ENCODE measurements around the gene PARK7. TPM values are rescaled to one million over a fixed set of nuclear protein-coding genes. Genes with fewer than 3 reads are reported as not detected.

PARK7 gene
- total RNA-seq (2022) (207 and 209 TPM in 2 replicates), Bru-seq, nascent RNA (percentile 80 among the genes with signal in this experiment), BruChase-seq, experiment 1, labeled RNA remaining after a 6-hour chase (percentile 78 among the genes with signal in this experiment), BruChase-seq, experiment 2, labeled RNA remaining after a 2-hour chase (percentile 66 among the genes with signal in this experiment)
- long read RNA-seq, transcript PARK7-201 (7 exons, 949 nt) = minor isoform, 60 of 293 reads
- long read RNA-seq, transcript PARK7-209 (7 exons, 1,088 nt) = major isoform, 202 of 293 reads
- long read RNA-seq, partial matches to known transcripts = 9 of 293 reads
- long read RNA-seq, other reads (novel, unspliced or antisense) = 21 of 293 reads

DNA sequence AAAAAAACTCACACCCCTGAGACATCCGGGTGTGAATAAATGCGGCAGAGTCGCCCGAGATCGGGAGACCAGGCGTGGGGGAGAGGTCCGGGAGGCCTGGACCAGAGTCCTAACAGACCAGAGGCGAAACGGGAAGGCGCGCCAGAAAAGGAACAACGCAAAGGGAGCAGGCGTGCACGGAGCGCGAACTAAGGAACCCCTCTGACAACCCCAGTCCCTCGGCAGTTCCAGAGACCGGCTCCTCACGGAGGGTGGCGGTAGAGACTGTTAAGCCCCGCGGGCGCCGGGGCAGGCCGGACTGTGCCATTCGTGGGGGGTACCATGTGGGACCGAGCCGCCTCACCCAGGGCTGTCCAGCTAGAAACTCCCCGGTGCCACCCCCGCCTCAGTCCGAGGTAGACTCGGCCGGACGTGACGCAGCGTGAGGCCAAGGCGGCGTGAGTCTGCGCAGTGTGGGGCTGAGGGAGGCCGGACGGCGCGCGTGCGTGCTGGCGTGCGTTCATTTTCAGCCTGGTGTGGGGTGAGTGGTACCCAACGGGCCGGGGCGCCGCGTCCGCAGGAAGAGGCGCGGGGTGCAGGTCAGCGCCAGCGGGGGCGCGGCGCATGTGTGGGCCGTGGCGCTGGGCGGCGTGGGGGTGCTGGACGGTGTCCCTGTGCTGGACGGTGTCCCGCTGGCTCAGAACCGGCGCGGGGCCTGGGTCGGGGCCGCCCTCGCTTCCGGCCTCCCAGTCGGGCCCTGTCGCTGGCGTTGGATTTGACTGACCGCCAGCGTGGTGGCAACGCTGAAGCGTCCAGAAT lies at the start of gene PARK7:
Gene PARK7 (plus strand): TSS at position 496 of the 798 bp plus-strand sequence. CDS start 1,075 bp downstream, outside the sequence.
- CTCF ChIA-PET = interaction anchor here (1.0 kb wide), 1 partner anchor 14 kb away, joined by 4 read pairs; no protein-coding TSS in a partner anchor
- DNase-seq = peak; percentile 98
- Mint-ChIP-seq H3K4me1 (ENCODE audit: low read depth, unreplicated experiment) (no peaks in the 10 kb centered on the region), H3K36me3 (ENCODE audit: insufficient read depth, unreplicated experiment) (peaks cover 38% of the 10 kb centered on the region), H3K4me3 (ENCODE audit: low read depth, unreplicated experiment) (peak within 1 kb of the TSS; percentile 99), H3K27me3 (ENCODE audit: unreplicated experiment) (no peaks in the 10 kb centered on the region), H3K9me3 (ENCODE audit: low read depth, unreplicated experiment) (no peaks in the 10 kb centered on the region), H3K27ac (ENCODE audit: unreplicated experiment) (peak within 1 kb of the TSS; percentile 95)
- intact Hi-C loops (cut with micrococcal nuclease; ENCODE audit: unreplicated experiment) = no loop called here
- no TSS peak for BruUV-seq (replicated peaks)
- no peak for TF ChIP-seq CTCF (IDR thresholded peaks at IDR 0.05; ENCODE audit: unreplicated experiment)

- Mint-ChIP-seq H3K36me3 (ENCODE audit: insufficient read depth, unreplicated experiment) (no peaks in the 10 kb centered on the region), H3K27me3 (ENCODE audit: unreplicated experiment) (peaks cover 8% of the 10 kb centered on the region), H3K4me3 (ENCODE audit: low read depth, unreplicated experiment) (no peak overlapping the region), H3K27ac (ENCODE audit: unreplicated experiment) (no peak overlapping the region), H3K9me3 (ENCODE audit: low read depth, unreplicated experiment) (no peaks in the 10 kb centered on the region), H3K4me1 (ENCODE audit: low read depth, unreplicated experiment) (peaks cover 12% of the 10 kb centered on the region)
- intact Hi-C loops (cut with micrococcal nuclease; ENCODE audit: unreplicated experiment) = no loop called here
- BruUV-seq (replicated peaks) = no TSS peak
- TF ChIP-seq CTCF (IDR thresholded peaks at IDR 0.05; ENCODE audit: unreplicated experiment) = no peak
- CTCF ChIA-PET = interaction anchor here (0.7 kb wide), 1 partner anchor 23 kb away, joined by 3 read pairs; no protein-coding TSS in a partner anchor
- no peak for DNase-seq
Measured at GRCh38 chr1:7912145-7912544, 49.4 kb upstream of the PARK7 start.

DNA sequence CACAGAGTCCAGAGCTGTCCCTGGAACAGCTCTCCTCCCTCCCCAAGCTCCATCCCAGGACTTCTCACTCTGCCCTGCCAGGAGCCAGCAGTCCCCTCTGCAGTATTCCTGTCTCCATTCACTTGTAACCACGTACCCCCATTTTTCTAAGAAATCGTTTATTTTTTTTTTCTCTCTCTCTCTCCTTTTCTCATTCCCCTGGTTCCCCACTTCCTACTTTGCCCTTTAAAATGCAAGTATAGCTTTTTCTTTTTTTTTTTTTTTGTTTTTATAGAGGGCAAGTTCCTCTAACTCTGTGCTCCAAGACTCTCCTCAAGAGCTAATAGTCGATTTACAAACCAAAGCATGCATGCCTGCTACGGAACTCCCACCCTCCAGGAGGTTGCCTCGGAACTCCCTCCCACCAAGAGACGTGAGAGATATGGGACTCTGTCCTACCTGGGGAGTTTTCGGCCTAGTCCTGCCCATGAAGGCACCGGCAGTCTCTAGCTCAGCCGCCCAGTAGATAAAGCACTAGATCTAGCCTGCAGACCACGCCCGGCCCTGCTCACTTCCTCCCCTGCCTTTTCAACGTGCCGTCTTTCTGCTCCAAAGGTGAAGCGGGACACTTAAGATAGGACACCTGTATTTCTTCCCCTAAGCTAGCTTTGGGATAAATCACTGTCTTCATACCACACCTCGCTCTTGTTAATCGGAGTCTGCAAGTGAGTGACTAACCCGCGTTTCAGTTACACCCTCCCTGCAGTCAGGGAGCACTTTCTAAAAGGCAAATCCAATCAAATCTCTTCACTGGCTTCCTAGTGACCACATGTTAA lies 48.6 kb upstream of the PARK7 start:
- Mint-ChIP-seq H3K36me3 (ENCODE audit: insufficient read depth, unreplicated experiment) (no peaks in the 10 kb centered on the region), H3K4me1 (ENCODE audit: low read depth, unreplicated experiment) (peaks cover 12% of the 10 kb centered on the region), H3K9me3 (ENCODE audit: low read depth, unreplicated experiment) (no peaks in the 10 kb centered on the region), H3K27me3 (ENCODE audit: unreplicated experiment) (peaks cover 13% of the 10 kb centered on the region), H3K27ac (ENCODE audit: unreplicated experiment) (no peak overlapping the region), H3K4me3 (ENCODE audit: low read depth, unreplicated experiment) (no peak overlapping the region)
- intact Hi-C loops (cut with micrococcal nuclease; ENCODE audit: unreplicated experiment) = no loop called here
- BruUV-seq (replicated peaks) = no TSS peak
- DNase-seq = no peak
- CTCF ChIA-PET = interaction anchor here (0.7 kb wide), 2 partner anchors 22 to 900 kb away, joined by 3 read pairs; no protein-coding TSS in a partner anchor
- no peak for TF ChIP-seq CTCF (IDR thresholded peaks at IDR 0.05; ENCODE audit: unreplicated experiment)

GRCh38 chr1:7915826-7916500 lies 45.5 kb upstream of the PARK7 start:
- no peaks in the 10 kb centered on the region for H3K36me3 Mint-ChIP-seq (ENCODE audit: insufficient read depth, unreplicated experiment)
- CTCF ChIA-PET = no interaction called here
- no peak overlapping the region for H3K4me3 Mint-ChIP-seq (ENCODE audit: low read depth, unreplicated experiment)
- intact Hi-C loops (cut with micrococcal nuclease; ENCODE audit: unreplicated experiment) = no loop called here
- no peak for DNase-seq
- peaks cover 13% of the 10 kb centered on the region for H3K27me3 Mint-ChIP-seq (ENCODE audit: unreplicated experiment)
- H3K4me1 Mint-ChIP-seq (ENCODE audit: low read depth, unreplicated experiment) = peaks cover 12% of the 10 kb centered on the region
- H3K27ac Mint-ChIP-seq (ENCODE audit: unreplicated experiment) = no peak overlapping the region
- no TSS peak for BruUV-seq (replicated peaks)
- TF ChIP-seq CTCF (IDR thresholded peaks at IDR 0.05; ENCODE audit: unreplicated experiment) = no peak
- no peaks in the 10 kb centered on the region for H3K9me3 Mint-ChIP-seq (ENCODE audit: low read depth, unreplicated experiment)

Measured in Calu3 (cell line).